Measurements from ENCODE around the gene ARMC9.

DNA sequence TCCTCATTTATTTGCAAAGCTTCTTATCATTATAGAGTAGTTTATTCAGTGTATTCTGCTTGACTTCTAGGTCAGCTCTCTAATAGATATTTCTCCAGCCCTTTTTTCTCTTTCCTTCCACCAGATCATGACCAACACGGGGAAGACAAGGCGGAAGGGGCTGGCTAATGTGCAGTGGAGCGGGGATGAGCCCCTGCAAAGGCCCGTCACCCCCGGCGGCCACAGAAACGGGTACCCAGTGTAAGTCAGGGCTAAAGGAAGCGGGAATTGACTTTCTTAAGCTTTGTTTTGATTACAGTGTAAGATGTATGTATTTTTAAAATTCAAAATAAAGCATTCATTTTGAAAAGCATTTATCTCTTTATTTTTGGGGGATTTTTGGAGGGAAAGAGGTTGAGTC, 146.4 kb downstream of the ARMC9 start:
- TF ChIP-seq POLR2AphosphoS5 (IDR thresholded peaks at IDR 0.05; ENCODE audit: low read depth, low read length), result no peak
- TF ChIP-seq, protein P1, sequence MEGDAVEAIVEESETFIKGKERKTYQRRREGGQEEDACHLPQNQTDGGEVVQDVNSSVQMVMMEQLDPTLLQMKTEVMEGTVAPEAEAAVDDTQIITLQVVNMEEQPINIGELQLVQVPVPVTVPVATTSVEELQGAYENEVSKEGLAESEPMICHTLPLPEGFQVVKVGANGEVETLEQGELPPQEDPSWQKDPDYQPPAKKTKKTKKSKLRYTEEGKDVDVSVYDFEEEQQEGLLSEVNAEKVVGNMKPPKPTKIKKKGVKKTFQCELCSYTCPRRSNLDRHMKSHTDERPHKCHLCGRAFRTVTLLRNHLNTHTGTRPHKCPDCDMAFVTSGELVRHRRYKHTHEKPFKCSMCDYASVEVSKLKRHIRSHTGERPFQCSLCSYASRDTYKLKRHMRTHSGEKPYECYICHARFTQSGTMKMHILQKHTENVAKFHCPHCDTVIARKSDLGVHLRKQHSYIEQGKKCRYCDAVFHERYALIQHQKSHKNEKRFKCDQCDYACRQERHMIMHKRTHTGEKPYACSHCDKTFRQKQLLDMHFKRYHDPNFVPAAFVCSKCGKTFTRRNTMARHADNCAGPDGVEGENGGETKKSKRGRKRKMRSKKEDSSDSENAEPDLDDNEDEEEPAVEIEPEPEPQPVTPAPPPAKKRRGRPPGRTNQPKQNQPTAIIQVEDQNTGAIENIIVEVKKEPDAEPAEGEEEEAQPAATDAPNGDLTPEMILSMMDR (IDR thresholded peaks at IDR 0.05), result no peak
